Hepatocyte (in vitro differentiated cells): ENCODE data around the gene PLPPR3.

ENCODE experiments used
- EZH2 ChIP-seq: fragments of 200-600 bp; sonication (generic); IDR thresholded peaks from 2 replicates; pipeline ENCODE4 v1.6.1; 2016; ENCODE audit warnings: antibody characterized with exemption, mild to moderate bottlenecking, borderline replicate concordance
- TF ChIP-seq, protein P1 (sequence below): fragments of 200-600 bp; sonication (generic); IDR thresholded peaks from 2 replicates; pipeline ENCODE4 v1.5.1; 2016; ENCODE audit warnings: antibody characterized with exemption, mild to moderate bottlenecking; ENCODE audit not compliant: poor library complexity

DNA sequence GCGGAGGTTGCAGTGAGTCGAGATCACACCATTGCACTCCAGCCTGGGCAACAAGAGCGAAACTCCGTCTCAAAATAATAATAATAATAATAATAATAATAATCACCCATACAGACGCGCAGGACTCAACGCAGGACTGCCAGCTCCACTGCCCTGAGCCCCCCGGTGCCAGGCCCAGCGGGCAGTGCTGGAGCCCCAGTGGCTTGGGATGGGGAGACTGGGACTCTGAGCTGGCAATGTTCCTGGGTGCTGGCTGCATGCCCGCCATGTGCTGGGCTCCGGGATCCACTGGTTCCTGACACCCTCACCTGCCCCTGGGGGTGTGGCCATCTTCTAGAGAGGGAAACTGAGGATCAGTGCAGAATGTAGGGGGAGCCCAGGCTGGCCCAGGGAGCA is 5.6 kb upstream of the PLPPR3 start:
- TF ChIP-seq, protein P1, sequence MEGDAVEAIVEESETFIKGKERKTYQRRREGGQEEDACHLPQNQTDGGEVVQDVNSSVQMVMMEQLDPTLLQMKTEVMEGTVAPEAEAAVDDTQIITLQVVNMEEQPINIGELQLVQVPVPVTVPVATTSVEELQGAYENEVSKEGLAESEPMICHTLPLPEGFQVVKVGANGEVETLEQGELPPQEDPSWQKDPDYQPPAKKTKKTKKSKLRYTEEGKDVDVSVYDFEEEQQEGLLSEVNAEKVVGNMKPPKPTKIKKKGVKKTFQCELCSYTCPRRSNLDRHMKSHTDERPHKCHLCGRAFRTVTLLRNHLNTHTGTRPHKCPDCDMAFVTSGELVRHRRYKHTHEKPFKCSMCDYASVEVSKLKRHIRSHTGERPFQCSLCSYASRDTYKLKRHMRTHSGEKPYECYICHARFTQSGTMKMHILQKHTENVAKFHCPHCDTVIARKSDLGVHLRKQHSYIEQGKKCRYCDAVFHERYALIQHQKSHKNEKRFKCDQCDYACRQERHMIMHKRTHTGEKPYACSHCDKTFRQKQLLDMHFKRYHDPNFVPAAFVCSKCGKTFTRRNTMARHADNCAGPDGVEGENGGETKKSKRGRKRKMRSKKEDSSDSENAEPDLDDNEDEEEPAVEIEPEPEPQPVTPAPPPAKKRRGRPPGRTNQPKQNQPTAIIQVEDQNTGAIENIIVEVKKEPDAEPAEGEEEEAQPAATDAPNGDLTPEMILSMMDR, result no peak
- no peak for TF ChIP-seq EZH2
